Activated naive CD8-positive, alpha-beta T cell treated with anti-CD3 and anti-CD28 coated beads, Interleukin-2, amount 50 U/mL, for 24 hours (primary cell): ENCODE data around the gene OTOG.

Source experiments
- ATAC-seq: fragments of 150-1000 bp; cut with Tn5 transposase; one replicate; pipeline ENCODE4 v1.10.0; 2021
- DNase-seq: peaks from one replicate; pipeline ENCODE4 v3.0.0; 2021
- H3K27ac Mint-ChIP-seq: one replicate; pipeline ENCODE4 v1.8.0; 2021; ENCODE audit warnings: mild to moderate bottlenecking, mixed read lengths
- H3K27me3 Mint-ChIP-seq: one replicate; pipeline ENCODE4 v1.8.0; 2021; ENCODE audit warnings: mixed read lengths
- H3K36me3 Mint-ChIP-seq: one replicate; pipeline ENCODE4 v1.8.0; 2021; ENCODE audit warnings: low read depth, mixed read lengths
- H3K4me1 Mint-ChIP-seq: one replicate; pipeline ENCODE4 v1.8.0; 2021; ENCODE audit warnings: mixed read lengths
- H3K4me3 Mint-ChIP-seq: one replicate; pipeline ENCODE4 v1.8.0; 2021; ENCODE audit warnings: mild to moderate bottlenecking, moderate library complexity, mixed read lengths
- H3K9me3 Mint-ChIP-seq: one replicate; pipeline ENCODE4 v1.8.0; 2021; ENCODE audit warnings: mixed read lengths

OTOG gene

DNA sequence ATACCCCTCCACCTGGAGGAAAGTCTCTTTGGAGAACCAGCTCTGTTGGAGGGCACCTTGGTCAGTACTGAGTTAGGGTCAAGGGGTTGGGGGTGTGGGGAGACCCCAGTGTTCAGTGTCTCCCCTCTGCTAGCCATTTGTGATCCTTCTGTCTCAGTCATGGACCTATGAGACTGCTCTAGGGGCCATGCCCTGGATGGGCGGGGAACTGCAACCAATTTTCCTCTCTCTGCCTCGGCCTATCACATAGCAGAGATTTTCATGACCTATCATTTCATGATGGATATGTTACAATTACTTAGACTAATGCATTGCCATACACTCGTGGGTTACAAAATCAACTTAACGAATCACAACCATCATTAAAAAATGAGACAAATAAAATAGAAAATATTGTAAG lies 7.4 kb downstream of the OTOG start:
- H3K36me3 Mint-ChIP-seq: no peaks in the 10 kb centered on the region
- DNase-seq (no peak), ATAC-seq (no peak)
- H3K27ac Mint-ChIP-seq: no peak overlapping the region
- peaks cover 8% of the 10 kb centered on the region for H3K27me3 Mint-ChIP-seq
- peaks cover 6% of the 10 kb centered on the region for H3K4me1 Mint-ChIP-seq
- no peak overlapping the region for H3K4me3 Mint-ChIP-seq
- H3K9me3 Mint-ChIP-seq: no peaks in the 10 kb centered on the region

DNA sequence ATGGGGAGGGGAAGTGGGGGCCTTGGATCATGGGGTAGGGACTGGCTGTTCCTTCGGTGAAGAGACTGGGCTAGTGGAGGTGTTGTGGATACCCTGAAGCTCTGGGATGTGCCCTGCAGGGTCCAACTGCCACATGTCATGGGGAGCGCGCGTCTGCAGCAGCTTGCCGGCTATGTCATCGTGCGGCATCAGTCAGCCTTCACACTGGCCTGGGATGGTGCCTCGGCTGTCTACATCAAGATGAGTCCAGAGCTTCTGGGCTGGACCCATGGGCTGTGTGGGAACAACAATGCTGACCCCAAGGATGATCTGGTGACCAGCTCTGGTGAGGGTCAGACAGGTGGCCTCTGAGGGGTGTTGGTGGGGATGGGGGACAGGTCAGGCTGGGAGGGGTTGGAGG lies 9.9 kb downstream of the OTOG start:
- H3K4me1 Mint-ChIP-seq: no peaks in the 10 kb centered on the region
- ATAC-seq (no peak), DNase-seq (no peak)
- no peak overlapping the region for H3K4me3 Mint-ChIP-seq
- no peak overlapping the region for H3K27ac Mint-ChIP-seq
- H3K9me3 Mint-ChIP-seq: no peaks in the 10 kb centered on the region
- peaks cover 8% of the 10 kb centered on the region for H3K27me3 Mint-ChIP-seq
- no peaks in the 10 kb centered on the region for H3K36me3 Mint-ChIP-seq

DNA sequence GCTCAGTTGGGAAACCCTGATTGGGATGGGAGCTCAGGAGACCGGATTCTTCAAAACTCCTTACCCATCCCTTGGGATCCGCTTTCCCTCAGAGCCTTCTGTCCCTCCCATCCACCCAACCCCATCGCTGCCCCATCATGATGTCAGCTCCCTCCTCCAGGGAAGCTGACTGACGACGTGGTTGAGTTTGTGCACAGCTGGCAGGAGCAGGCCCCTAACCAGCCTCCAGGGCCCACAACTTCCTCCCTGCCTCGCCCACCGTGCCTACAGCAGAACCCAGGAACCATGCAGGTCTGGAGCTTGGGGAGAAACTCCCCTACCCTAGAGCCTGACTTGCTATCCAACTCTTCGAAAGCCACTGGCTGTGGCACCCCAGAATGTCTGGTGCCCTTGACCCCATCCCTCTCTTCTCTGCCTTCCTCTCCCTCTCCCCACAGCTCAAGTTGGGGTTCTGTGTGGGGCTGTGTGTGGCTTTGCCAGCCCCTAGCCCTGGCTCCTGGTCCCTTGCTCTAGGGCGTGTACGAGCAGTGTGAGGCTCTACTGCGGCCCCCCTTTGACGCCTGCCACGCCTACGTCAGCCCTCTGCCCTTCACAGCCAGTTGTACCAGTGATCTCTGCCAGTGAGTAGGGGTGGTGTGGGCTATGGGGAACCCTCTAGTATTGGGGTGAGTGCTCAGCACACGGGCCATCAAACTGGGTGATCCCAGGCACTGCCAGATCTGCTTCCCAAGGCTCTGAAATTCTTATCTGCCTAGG lies 11.1 kb downstream of the OTOG start:
- Mint-ChIP-seq H3K27me3 (peaks cover 8% of the 10 kb centered on the region), H3K36me3 (no peaks in the 10 kb centered on the region), H3K9me3 (no peaks in the 10 kb centered on the region), H3K4me3 (no peak overlapping the region), H3K27ac (no peak overlapping the region), H3K4me1 (no peaks in the 10 kb centered on the region)
- no peak for ATAC-seq
- no peak for DNase-seq

DNA sequence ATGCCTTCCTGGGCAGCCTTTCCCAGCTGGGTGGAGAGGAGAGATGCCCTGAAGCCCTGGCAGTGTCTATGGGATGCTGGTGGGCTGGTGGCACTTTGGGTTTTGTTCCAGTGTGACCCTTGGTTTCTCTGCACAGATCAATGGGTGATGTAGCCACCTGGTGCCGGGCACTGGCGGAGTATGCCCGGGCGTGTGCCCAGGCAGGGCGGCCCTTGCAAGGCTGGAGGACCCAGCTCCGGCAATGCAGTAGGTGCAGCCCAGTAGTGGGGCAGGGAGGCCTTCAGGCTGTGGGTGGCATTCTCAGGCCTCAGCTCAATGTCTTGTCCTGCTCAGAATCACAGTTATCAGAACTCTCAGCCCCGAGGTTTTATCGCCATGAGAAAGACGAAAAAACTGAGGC lies 11.9 kb downstream of the OTOG start:
- peaks cover 8% of the 10 kb centered on the region for H3K27me3 Mint-ChIP-seq
- no peak overlapping the region for H3K27ac Mint-ChIP-seq
- H3K36me3 Mint-ChIP-seq: no peaks in the 10 kb centered on the region
- H3K4me1 Mint-ChIP-seq: no peaks in the 10 kb centered on the region
- no peaks in the 10 kb centered on the region for H3K9me3 Mint-ChIP-seq
- no peak overlapping the region for H3K4me3 Mint-ChIP-seq
- ATAC-seq (no peak), DNase-seq (no peak)

DNA sequence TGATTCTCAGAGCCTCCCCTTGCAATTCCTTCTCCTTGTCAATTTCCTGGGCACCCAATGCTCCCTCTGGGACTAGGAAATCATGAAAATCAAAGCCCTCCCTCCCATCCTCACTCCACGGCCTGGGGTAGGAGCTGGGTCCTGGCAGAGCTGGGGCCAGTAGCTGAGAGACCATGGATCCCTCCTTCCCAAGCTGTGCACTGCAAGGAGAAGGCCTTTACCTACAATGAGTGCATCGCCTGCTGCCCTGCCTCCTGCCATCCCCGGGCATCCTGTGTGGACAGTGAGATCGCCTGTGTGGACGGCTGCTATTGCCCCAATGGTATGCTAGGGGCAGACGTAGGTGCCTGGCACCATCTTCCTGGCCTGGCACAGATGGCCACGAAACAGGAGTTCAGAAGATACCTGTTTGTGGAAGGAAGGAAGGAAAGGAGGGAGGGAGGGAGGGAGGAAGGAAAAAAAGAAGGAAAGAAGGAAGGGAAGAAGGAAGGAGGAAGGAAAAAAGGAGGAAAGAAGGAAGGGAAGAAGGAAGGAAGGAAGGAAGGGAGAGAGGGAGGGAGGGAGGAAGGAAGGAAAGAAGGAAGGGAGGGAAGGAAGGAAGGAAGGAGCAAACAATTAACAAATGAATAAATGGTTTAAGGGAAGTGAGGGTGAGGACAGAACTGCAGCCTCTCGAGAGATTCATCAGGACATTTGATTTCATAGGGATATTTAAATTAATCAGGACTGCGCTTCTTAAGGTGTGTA lies 12.5 kb downstream of the OTOG start:
- Mint-ChIP-seq H3K27ac (no peak overlapping the region), H3K4me3 (no peak overlapping the region), H3K4me1 (no peaks in the 10 kb centered on the region), H3K9me3 (no peaks in the 10 kb centered on the region), H3K27me3 (peaks cover 8% of the 10 kb centered on the region), H3K36me3 (no peaks in the 10 kb centered on the region)
- ATAC-seq: no peak
- DNase-seq: no peak

DNA sequence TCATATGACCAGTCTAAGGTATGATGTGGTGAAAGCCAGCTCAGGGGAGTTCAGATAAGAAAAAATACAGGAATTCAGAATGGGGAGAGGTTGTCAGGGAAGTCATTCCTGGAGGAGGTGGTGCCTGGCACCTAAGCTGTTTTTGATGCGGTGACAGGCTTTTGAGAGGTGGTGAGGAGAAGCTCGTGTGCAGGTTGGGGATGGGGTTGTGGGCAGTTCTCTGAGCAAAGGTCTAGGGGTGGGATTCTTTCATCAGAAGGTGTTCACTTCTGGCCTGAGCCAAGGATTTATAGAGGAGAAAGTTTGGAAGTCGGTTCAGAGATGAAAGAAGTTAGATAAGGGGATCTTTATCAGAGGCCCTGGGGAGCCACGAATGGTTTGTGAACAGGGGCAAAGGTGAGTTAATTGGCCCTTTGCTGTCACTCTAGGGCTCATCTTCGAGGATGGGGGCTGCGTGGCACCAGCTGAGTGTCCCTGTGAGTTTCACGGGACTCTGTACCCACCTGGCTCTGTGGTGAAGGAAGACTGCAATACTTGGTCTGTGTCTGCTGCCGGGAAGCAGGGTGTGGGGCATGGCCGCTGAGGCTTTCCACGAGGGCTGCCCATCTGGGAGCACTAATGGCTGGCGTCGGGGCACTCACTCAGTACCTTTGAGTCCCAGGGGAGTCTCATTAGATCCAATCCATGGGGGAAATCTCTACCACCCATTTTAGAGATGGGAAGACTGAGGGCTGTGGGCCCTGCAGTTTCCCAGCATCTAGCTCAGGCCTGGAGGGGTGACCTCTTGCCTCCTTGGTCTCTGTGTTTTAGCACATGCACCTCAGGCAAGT lies 13.4 kb downstream of the OTOG start:
- Mint-ChIP-seq H3K36me3 (no peaks in the 10 kb centered on the region), H3K27me3 (peaks cover 8% of the 10 kb centered on the region), H3K27ac (no peak overlapping the region), H3K4me3 (no peak overlapping the region), H3K9me3 (no peaks in the 10 kb centered on the region), H3K4me1 (no peaks in the 10 kb centered on the region)
- DNase-seq: no peak
- ATAC-seq: no peak

DNA sequence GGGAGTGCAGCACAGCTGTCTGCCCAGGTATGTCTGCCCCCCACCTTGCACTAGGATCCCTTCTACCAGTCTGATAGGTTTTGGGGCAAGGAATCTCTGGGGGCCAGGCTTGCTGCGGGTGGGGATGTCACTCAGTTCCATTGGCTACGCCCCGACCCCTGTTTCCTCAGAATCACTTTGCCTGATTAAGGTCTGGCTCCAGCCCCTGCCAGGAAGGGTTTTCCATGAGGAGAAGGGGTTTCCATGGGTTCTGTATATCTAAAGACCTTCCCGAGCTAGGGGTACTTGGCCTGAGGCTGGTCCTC lies 14.0 kb downstream of the OTOG start:
- Mint-ChIP-seq H3K36me3 (no peaks in the 10 kb centered on the region), H3K9me3 (no peaks in the 10 kb centered on the region), H3K27me3 (peaks cover 8% of the 10 kb centered on the region), H3K4me1 (no peaks in the 10 kb centered on the region), H3K4me3 (no peak overlapping the region), H3K27ac (no peak overlapping the region)
- DNase-seq (no peak), ATAC-seq (no peak)

DNA sequence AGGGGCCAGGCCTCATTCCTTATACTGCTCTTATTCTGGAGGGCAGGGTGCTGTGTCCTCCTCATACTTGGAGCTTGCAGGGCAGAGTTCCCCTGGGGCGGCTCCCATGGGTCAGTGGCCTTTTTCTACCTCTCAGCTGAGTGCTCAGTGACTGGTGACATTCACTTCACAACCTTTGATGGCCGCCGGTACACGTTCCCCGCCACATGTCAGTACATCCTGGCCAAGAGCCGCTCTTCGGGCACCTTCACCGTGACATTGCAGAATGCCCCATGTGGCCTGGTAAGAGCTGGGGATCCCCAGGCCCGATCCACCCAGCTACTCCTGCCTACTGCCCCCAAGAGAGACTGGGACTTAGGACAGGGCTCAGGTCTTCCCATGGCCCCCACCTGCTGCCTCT lies 14.5 kb downstream of the OTOG start:
- Mint-ChIP-seq H3K4me1 (no peaks in the 10 kb centered on the region), H3K36me3 (no peaks in the 10 kb centered on the region), H3K9me3 (no peaks in the 10 kb centered on the region), H3K27me3 (peaks cover 6% of the 10 kb centered on the region), H3K27ac (no peak overlapping the region), H3K4me3 (no peak overlapping the region)
- DNase-seq (no peak), ATAC-seq (no peak)

DNA sequence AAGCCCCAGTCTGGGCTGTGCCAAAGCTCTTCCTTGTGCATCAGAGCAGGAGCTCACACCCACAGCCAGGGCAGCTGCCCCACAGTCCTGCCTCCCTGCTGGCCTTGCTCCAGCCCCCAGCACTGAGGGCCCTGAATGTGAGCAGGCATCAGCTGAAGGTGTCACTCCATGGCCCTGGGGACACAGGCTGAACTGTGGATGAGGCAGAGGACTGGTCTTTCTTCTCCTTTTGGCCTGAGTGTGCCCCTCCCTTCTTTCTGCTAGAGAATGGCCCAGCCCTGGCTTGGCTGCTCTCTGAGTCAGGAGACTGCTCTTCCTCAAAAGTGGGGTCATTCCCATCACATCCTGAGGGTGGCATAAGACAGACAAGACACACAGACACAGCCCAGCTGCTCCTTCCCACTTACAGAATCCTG lies 16.2 kb downstream of the OTOG start:
- H3K27me3 Mint-ChIP-seq: no peaks in the 10 kb centered on the region
- ATAC-seq (no peak), DNase-seq (no peak)
- no peaks in the 10 kb centered on the region for H3K9me3 Mint-ChIP-seq
- H3K36me3 Mint-ChIP-seq: no peaks in the 10 kb centered on the region
- no peak overlapping the region for H3K4me3 Mint-ChIP-seq
- H3K27ac Mint-ChIP-seq: no peak overlapping the region
- no peaks in the 10 kb centered on the region for H3K4me1 Mint-ChIP-seq

DNA sequence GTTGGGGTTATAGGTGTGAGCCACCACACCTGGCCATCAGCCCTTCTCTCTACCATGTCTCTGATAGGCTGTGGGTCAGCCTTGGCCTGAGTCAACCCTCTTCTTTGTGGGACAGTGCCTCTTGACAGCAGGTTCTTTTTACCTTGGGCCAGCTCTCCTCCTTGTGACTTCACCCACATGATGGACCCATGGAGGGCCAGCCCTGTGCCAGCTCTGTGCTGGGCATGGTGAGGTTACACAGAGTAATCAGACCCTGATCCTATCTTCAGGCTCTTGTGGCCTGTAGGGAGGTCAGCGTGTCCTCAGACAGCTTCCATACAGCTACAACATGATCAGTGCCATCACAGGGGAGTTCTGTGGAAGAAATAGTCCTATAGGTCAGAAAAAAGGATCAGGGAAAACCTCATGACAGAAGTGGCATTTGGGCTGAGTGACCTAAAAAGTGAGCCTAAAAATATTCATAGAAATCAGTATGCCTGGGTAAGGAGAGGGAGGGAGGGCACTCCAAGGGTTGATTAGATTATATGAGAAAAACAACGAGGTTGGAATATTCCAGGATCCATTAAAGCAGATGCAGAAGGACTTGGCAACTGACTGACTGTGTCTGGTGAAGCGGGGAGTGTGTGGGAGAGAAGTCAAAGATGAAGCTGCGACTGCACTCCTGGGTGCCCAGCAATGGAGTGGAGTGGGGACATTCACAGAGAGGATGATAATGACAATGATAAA lies 17.1 kb downstream of the OTOG start:
- Mint-ChIP-seq H3K4me1 (no peaks in the 10 kb centered on the region), H3K36me3 (no peaks in the 10 kb centered on the region), H3K9me3 (no peaks in the 10 kb centered on the region), H3K27ac (no peak overlapping the region), H3K27me3 (no peaks in the 10 kb centered on the region), H3K4me3 (no peak overlapping the region)
- ATAC-seq: no peak
- no peak for DNase-seq

DNA sequence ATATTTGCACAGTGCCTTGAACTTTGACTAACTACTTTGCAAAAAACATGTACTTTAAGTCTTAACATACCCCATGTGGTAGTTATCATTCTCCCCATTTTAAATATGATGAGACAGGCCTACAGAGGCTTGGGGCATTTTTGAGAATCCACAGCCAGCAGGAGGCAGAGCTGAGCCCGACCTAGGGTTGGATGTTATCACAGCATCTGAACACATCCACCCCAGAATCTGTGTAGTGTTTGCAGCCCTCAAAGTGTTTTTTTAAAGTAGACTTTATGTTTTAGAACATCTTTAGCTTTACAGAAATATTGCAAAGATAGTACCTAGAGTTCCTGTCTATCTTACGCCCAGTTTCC lies 17.6 kb downstream of the OTOG start:
- H3K27ac Mint-ChIP-seq: no peak overlapping the region
- no peaks in the 10 kb centered on the region for H3K9me3 Mint-ChIP-seq
- H3K36me3 Mint-ChIP-seq: no peaks in the 10 kb centered on the region
- no peaks in the 10 kb centered on the region for H3K27me3 Mint-ChIP-seq
- H3K4me1 Mint-ChIP-seq: no peaks in the 10 kb centered on the region
- no peak overlapping the region for H3K4me3 Mint-ChIP-seq
- no peak for DNase-seq
- no peak for ATAC-seq

DNA sequence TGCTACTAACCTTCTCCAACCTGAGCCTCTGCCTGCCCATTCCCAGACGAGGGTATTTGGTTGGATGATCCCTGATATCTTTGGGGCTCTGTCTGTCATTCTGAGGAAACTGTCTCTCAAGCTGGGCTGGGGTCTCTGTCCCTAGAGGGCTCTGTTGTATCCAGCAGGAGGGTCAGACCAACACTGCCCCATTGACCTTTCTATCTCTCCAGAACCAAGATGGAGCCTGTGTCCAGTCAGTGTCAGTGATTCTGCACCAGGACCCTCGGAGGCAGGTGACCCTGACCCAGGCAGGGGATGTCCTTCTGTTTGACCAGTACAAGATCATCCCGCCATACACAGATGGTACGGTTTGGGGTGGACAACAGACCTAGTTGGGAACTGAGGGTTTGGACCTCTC lies 21.9 kb downstream of the OTOG start:
- H3K27me3 Mint-ChIP-seq: peaks cover 4% of the 10 kb centered on the region

DNA sequence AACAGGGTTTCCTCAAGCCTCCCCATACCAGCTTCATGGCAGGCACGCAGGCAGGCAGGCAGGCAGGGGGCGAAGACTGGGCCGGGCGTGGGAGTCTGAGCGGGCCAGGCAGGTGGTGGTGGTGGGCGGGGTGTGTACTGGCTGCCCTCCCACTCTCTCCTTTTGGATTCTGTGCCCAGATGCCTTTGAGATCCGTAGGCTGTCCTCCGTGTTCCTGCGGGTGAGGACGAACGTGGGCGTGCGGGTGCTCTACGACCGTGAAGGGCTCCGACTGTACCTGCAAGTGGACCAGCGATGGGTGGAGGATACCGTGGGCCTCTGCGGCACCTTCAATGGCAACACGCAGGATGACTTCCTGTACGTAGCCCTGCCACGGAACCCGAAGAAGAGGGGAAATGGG lies 23.0 kb downstream of the OTOG start:
- Mint-ChIP-seq H3K27me3 (peaks cover 4% of the 10 kb centered on the region), H3K4me1 (no peaks in the 10 kb centered on the region), H3K27ac (no peak overlapping the region), H3K36me3 (no peaks in the 10 kb centered on the region), H3K9me3 (no peaks in the 10 kb centered on the region), H3K4me3 (no peak overlapping the region)
- DNase-seq: no peak
- no peak for ATAC-seq

More for the DNA sequence above, 21.9 kb downstream of the OTOG start:
- no peak for ATAC-seq
- H3K4me1 Mint-ChIP-seq: no peaks in the 10 kb centered on the region
- H3K9me3 Mint-ChIP-seq: no peaks in the 10 kb centered on the region
- no peaks in the 10 kb centered on the region for H3K36me3 Mint-ChIP-seq
- DNase-seq: no peak
- no peak overlapping the region for H3K27ac Mint-ChIP-seq
- H3K4me3 Mint-ChIP-seq: no peak overlapping the region

DNA sequence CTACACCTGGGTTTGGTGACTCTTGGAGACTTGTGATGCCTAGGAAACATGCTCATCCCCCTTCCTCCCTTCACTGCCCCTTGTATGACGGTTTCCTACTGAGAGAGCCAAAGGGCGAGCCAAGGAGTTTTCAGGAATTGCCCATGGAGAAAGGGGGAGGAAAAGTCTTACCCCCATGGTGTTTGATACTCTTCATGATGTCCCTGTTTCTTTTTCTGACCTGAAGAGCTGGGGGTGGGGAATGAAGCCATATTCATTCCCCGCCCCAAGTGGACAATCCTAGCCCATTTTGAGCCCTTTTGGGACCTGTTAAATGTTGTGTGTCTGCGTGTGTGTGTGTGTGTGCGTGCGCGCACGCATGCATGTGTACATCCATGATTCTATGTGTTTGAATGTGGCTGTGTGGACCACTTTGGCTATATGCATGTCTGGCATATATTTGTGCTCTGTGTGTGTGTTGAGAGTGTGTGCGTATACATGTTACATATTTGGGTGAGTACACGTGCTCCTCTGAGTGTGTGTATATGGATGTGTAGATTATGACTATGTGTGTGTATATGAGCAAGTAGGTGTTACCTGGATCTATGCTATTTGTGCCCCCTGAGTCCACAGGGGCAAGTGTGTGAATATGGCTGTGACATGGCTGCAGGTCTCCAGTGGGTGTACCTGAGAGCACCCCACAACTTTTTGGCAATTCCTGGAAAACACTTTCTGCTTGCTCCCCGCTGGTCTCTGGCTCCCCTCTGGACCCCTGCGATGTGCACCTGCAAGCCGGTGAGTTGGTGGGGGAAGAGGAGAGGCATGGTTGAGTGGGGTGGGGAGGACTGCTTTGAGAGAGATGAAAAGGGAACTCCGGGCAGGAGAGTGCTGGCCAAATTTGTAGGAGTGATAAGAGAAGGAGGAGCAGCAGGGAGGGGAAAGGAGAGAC lies 24.6 kb downstream of the OTOG start:
- H3K4me3 Mint-ChIP-seq: no peak overlapping the region
- peaks cover 4% of the 10 kb centered on the region for H3K27me3 Mint-ChIP-seq
- ATAC-seq (no peak), DNase-seq (no peak)
- no peak overlapping the region for H3K27ac Mint-ChIP-seq
- H3K9me3 Mint-ChIP-seq: no peaks in the 10 kb centered on the region
- no peaks in the 10 kb centered on the region for H3K36me3 Mint-ChIP-seq
- no peaks in the 10 kb centered on the region for H3K4me1 Mint-ChIP-seq
